Activated CD4-positive, alpha-beta T cell treated with anti-CD3 and anti-CD28 coated beads, Interleukin-2, Interleukin-4, amounts not matched to agents 100 ng/mL and 50 ng/mL, durations not matched to agents 16 hours and 8 hours (primary cell): ENCODE results near the gene HOXA4.

Source experiments
- DNase-seq: peaks from one replicate; pipeline ENCODE4 v3.0.0-alpha.2; 2020; ENCODE audit warnings: low spot score

The HOXA4 gene

DNA sequence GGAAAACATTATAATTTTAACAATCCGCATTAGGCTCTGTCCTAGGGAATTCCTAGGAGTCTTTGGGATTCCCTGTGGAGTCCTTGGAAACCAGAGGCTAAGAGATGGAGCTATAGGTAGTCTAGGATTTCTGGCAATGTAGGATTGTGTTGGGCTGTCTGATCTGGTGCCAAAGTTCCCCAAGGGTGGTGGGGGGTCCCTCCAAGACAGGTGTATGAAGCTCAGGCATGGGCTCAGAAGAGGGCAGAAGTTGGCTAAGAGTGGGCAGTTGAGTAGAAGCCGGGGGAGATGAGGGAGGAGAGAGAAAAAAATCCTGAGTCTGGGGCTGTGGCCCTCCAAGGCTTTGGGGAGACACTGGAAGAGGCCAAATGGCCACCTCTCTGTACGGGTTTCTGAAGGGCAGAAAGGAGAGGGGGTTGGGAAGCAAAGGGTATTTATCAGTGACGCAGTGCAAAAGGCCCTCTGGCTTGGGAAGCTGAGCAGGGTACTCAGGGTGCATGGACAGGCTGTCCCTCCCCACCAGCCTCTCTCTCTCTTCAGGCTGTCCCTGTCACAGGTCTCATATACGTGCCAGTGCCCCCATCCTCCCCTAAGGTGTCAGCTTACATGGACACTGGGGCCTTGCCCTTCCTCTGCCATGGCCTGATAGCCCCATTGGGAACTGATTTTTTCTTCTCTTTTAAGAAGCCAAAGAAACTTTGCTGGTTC lies 16.1 kb upstream of the HOXA4 start:
- DNase-seq, result no peak

DNA sequence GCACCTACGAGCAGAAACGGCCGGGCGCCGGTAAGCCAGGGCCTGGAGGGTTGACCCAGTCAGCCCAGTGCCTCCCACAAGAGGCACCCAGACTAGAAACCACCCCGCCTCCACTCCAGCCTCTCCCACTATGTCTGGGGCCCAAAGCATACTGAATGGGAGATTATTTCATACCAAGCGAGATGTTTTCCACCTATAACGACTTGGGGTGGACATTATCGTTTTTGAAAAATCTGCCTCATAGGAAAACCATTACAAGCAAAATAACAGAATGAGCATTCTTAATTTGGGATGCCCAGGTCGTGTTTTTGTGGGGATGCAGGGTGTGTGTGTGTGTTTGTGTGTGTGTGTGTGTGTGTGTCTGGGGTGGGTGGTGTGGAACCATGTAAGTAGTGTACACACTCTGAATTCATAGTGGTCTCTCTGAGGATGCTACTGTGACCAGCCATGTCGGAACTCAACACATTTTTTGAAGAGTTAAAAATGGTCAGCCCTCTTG lies 15.4 kb upstream of the HOXA4 start:
- DNase-seq, result no peak

DNA sequence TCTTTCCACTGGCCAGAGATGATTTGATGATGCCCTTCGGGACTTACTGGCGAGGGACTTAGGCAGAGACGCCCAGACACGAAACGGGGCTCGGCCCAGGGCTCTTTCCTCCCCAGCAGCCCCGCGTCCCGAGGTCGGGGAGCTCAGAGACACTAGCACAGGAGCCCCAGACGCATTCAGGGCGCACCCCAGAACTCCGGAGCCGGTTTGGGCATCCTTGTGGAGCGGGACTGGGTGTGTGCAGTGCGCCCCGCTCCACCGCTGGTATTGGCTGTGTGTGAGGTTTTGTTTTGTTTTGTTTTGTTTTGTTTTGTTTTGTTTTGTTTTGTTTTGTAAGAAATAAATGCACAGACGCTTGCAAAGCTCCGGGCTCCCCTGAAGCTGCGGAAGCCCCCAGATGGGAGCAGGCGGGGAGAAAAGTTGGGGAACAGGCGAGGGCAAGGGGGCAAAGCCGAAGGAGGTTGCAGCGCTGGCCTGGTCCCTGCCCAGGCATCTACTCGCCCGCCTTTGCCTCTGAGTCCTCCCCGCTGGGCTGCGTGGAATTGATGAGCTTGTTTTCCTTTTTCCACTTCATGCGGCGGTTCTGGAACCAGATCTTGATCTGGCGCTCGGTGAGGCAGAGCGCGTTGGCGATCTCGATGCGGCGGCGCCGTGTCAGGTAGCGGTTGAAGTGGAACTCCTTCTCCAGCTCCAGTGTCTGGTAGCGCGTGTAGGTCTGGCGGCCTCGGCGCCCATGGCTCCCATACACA lies 14.8 kb upstream of the HOXA4 start:
- no peak for DNase-seq

DNA sequence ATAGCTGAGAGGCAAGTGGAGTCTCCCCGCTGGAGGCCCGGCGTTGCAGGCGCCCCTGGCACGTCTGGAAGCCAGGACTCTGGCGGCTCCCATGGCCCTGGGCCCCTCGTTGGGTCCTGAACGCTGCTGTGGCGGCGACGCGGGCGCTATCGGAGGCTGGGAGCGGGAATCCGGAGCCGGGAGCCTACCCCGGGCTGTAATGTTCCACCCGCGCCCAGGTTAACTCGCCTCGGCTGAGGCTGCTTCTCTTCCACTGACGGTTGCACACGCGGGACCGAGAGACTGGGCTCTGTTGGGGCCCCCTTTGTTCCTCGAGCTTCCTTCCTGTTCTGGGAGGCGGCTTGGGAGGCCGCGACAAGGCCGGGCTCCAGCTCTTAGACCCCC lies 14.2 kb upstream of the HOXA4 start:
- DNase-seq, result no peak

DNA sequence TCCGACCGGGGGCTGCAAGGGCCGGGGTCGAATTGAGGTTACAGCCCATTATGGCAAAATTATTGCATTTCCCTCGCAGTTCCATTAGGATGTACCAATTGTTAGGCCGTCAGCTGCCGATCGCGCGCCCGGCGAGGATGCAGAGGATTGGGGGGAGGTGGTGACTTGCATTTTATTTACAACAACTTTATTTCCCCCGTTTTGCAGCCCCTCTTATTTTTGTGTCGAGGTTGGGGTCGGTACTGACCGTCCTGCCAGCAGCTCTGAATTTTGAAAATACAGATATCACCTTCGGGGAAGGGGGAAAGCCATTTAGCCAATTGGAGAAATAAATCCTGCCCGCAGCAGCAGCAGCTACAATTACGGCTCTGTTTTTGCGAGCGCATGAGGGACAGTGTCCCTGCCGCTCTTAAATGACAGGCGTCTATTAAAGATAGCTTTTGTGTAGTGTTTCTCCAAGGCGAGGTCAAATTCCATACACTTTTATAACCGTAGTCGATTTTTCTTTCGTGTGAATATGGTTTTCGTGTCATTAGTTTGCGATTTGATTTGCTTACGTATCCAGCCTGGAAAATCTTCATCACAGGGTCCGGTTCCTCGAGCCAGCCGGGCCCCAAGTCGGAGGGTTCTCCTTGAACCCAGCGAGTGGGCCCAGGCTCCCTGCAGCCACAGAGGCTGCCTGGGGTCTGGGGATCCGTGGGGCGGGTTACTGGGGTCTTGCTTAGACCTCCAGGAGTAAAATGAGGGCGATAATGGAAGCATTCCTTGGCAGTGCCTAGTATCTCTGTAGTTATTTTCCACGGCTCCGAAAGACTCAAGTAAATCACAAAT lies 13.6 kb upstream of the HOXA4 start:
- no peak for DNase-seq

DNA sequence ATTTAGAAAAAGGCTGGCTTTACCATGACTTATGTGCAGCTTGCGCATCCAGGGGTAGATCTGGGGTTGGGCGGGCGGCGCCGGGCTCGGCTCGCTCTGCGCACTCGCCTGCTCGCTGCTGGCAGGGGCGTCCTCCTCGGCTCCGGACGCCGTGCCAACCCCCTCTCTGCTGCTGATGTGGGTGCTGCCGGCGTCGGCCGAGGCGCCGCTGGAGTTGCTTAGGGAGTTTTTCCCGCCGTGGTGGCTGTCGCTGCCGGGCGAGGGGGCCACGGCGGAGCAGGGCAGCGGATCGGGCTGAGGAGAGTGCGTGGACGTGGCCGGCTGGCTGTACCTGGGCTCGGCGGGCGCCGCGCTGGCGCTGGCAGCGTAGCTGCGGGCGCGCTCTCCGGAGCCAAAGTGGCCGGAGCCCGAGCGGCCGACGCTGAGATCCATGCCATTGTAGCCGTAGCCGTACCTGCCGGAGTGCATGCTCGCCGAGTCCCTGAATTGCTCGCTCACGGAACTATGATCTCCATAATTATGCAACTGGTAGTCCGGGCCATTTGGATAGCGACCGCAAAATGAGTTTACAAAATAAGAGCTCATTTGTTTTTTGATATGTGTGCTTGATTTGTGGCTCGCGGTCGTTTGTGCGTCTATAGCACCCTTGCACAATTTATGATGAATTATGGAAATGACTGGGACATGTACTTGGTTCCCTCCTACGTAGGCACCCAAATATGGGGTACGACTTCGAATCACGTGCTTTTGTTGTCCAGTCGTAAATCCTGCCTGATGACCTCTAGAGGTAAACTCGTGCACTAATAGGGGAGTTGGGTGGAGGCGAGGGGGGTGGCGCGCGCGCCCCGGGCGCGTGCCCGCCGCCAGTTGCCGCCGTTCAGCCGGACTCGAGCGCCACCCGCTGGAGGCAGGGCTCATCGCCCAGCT lies 12.7 kb upstream of the HOXA4 start, which contains the start of gene HOXA5:
Gene HOXA5 (minus strand): TSS at position 659 of the 927 bp plus-strand sequence. CDS start 74 bp downstream, at position 585.
- no peak for DNase-seq

DNA sequence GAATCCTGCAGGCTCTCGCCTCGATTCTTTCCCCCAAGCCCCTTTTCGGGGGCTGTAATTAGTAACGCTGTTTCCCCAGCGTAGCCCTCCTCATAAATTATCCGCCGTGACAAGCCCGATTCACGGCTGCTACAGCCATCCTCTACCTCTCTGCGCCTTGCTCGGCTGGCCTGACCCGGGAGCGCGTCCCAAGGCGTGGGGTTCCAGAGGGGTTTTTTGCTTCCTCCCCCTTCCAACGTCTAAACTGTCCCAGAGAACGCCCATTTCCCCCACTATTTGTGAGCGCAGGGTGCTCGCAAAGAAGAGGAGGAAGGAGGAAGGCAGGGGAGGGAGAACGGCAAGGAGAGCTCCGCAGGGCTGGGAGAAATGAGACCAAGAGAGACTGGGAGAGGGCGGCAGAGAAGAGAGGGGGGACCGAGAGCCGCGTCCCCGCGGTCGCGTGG lies 12.0 kb upstream of the HOXA4 start:
- no peak for DNase-seq

DNA sequence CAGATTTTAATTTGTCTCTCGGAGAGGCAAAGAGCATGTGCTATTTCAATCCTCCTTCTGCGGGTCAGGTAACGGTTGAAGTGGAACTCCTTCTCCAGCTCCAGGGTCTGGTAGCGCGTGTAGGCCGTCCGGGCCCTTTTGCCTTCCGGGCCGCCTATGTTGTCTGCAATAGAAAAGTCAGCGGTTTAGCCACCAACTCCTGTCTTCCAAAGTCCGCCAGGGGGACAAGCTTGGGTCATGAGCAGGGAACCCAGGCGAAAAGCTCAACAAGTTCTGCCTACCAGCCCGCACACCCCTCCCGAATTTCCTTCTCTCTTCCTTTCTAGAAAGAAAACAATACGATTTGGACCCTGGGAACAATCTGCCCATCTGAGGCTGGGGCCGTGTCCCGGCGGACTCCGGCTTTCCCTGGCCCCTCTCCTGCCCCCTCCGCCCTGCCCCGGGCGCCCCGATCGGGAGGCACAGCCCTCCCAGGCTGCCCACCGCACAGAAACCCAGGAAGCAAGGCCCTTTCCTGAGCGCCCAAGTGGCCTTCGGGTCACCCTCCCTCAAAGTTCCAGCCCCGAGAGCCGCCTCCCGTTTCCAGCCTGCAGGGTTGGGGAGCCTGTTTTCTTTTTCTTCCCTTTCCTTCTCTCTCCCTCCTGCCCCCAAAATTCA lies 11.5 kb upstream of the HOXA4 start:
- no peak for DNase-seq

DNA sequence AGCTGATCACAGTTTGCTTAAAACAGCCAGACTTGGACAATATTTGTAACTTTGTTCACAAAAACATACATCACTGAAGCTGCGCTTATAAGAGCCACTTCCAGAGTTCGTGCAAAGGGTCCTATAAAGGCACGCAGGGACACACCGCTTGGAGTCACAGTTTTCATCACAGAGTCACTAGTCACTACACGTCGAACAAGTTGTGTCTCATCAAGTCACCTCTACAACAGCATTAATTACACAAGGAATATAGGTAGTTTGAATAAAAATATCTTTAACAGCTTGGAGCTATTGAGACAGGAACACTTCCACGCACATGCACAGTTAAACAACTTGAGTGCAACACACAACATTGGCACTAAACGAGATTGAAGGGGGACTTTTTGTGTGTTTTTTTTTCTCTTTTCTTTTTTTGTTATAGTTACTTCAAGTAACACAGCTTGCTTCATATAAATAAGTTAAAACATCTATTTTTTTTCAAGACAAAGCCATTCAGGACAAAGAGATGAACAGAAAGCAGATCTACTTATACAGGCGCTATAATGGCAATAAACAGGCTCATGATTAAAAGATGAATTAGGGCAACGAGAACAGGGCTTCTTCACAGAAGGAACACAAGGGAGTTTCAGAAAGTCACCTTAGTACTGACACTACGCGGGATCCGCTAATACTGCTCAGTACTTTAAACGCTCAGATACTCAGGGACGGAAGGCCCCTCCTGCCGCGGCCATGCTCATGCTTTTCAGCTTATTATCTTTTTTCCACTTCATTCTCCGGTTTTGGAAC lies 10.8 kb upstream of the HOXA4 start:
- DNase-seq, result no peak

DNA sequence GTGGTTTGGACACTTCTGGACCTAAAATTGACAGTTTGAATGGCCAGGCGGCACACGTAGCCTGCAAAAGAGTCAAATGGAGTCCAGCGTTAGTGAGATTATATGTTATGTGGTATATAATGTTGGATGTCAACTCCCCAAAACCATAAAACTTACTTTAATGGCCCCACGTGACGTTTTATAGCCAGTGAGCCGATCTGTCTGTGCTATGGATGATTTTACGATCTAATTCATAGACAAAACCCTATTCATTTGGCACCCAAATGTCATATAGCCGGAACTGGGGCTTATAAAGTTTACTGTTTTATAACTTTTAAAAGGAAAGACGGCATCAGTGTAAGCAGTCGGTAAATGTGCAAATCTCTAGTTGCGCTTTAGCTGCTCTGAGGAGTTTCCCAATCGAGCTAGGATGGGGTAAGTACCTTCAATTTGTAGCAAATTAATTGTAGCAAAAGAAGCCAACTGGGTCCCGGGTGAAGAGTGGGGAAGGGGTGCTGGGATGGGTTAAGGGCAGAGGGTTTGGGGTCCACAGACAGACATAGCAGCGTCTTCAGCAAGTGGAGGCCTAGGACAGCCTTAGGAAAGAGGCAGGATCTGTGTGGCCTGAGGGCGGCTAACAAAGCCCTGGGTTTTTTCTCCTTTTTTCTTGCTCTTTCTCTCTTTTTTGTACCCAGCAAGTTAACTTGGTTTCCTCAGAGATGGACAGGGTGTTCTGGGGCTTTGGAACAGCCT lies 9.7 kb upstream of the HOXA4 start:
- DNase-seq, result no peak

DNA sequence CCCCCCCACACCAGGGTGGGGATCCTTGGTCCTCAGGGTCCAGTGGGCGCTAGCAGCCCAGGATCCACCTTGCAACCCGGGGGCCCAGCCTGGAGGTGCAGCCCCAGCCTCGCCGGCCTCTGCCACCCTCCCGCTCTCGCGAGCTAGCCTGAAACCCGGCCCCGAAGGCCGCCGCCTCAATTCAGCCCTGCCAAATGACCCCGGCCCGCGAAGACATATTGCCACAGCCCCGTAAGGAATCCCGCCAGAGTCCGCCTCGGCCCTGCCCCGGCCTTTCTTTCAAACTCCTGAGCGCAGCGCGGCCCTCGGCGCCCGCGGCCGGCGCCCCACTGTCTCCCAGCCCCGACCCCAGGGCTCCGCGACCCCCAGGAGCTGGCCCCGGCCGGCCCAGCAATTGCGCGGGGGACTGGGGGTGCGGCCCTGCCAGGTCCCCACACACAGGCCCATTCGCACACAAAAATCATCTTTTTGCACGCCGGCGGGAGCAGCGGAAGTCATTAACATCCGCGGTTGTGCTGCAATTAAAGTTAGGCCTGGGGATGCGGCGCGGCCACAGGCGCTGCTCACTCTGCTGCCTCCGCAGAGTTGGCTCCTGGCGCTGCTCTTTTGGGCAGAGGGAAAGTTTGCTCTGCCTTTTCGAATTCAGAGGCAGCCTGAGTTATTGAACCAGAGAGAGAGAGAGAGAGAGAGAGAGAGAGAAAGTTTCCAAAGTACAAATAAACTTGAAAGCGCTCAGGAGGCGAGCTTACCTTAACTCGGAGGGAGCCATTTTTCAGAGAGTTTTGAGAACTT lies 9.0 kb upstream of the HOXA4 start:
- no peak for DNase-seq

DNA sequence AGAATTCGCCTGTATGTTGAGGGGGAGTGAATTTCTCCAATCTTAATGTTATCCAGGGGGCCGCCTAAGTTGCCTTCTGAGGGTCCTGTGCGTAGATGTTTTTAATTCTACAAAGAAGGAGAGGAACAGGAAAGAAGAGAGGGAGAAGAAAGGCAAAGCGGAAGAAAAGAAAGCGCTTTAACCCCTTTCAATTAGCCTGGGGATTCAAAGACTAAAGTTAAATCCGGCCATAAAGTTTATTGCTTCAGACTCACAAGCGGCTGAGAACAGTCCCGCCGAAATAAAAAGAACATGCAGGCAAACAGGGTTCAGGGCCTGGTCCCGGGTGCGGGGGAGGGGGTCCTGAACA lies 8.4 kb upstream of the HOXA4 start:
- no peak for DNase-seq

DNA sequence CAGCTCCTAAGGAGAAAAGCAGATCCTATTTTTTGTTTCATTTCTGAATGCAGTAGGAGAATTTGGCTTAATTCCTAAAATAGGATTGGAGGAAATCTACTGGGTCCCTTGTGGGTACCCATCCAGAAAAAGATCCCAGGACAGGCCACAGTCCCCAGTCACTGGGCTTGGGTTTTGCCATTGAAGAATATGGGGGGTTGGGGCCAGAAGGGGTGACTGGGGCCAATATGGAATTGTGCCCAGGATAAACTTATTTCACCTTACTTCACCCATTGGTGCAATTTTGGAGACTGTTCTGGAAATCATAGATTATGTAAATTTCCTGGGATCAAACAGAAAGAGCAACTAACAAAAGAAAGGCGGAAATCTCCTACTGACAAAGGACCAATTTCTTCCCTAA lies 7.9 kb upstream of the HOXA4 start:
- no peak for DNase-seq

DNA sequence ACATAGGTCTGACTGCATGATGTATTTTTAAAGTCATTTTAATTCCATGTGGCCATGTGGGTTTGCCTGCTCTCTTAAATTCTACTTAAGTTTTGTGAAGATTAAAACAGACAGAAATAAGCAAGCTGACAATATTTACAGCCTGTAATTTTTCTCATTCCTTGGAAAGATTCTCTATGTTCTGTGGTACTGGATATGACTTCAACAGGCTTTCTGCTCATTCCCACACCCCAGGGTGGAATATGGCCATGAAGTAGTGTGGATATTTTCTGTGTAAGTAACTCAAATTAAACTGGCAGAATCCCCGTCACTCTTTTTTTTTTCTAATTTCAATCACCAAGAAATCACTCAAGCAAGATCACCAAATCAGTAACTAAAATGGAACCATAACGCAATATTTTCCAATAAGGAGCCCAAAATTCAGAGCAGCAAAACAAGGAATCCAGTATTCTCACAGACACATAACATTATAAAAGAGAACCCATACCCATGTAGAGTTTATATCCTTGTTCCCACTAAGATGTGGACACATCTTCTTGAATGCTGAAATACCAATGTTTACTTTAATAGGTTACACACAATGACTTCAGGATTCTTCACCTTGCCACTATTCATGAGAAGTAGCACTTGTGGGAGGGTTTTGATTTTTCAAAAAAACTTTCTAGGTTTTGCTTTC lies 7.2 kb upstream of the HOXA4 start:
- no peak for DNase-seq

DNA sequence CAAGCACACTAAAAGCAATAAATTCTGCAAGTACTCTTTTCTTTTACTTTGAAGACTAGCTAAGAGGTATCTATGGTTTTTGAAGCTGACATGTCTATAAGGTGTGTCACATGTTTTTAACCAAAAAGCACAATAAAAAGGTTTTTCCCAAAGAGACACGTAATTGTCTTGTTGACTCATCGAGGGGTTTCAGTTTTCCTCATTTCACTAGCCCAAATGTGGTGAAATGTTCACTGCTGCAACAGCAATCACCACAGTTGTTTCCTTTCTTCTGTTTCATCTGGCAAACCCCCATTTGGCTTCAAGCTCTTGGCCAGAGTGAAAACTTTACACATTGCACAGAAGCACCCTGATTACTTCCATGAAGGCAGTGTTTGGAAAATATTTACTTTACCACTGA lies 3.8 kb upstream of the HOXA4 start:
- peak; percentile 81 for DNase-seq

DNA sequence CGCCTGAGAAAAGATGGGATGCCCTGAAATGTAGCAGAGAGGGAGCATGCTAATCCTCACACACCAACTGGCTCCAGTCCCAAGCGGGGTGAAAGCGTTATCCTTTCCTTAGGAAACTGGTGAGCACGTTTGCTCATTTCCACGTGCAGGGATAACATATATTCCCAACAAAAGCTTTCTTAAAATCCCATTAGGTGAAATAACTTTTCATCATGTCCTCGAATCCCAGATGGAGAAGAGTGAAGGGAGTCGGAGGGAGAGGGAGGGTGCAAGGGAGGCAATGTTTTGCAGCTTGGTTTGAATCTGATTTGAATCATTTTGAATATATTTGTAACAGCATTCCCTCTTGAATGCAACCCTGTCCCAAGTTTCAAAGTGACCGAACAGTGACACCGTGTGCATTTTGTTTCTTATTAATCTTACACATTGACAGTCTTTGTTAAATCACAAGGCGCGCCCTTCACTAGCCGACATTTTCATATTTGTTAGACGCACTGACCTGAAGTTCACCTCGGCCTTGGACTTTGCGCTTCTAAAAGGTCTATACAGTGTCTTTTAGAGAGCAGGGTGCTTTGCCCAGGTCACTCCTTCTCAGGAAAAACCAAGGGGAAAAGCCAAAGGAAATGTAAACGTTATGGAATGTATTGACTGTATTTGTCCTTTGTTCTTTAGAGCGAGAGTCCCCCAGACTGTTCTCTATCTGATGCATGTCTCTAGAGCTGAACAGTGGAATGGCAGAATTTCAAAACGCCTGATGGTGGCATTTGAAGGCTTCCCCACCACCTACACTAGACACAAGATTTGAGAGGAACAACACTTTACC lies 3.1 kb upstream of the HOXA4 start:
- DNase-seq, result no peak

DNA sequence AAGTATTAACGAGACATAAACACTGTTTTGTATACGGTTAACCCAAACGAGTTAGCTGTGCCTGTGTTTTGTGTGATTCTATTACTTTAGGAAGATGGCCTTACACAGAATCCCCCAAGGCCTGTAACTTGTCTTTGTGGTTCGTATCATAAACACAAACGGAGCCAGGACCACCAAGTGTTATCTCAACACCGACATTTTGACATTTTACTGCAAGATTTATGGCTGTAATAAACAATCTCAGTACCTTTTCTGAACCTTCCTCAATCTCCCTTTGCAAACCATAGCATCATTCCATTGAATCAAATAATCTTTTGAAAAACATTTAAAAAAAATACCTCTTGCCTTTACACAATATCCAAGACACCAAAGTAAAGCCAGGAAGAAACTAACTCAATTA lies 2.4 kb upstream of the HOXA4 start:
- DNase-seq, result no peak
